ENCODE measurements around the gene QPCTL. TPM values are rescaled to one million over a fixed set of nuclear protein-coding genes. Genes with fewer than 3 reads are reported as not detected.

The QPCTL gene
- total RNA-seq, 1 donor from 2014 or later = 2.6 TPM

DNA sequence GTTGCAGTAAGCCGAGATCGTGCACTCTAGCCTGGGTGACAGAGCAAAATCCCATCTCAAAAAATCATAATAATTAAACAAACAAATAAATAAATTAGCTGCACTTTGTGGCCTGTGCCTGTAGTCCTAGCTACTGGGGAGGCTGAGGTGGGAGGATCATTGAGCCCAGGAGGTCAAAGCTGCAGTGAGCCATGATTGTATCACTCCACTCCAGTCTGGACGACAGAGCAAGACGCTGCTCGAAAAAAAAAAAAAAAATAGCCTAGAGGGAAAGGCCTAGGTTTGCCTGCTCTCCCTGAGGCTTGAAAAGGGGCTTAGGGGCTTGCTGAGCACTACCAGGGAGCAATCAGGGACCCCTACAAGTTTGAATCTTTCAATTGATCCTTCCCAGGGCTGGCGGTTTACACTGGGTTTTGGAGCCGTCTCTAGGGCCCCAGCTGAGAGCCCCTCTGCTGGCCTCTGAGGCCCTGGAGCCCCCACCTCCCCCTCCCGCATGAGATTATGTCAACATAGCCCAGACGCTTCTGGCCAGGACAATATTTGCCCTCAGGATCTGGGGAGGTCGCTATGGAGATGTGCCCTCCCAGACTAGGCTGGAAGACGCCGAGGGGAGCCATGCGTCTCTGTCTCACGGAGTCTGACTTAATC lies 34.8 kb upstream of the QPCTL start:
- Mint-ChIP-seq H3K9me3 (ENCODE audit: unreplicated experiment) (peaks cover 2% of the 10 kb centered on the region), H3K27ac (ENCODE audit: unreplicated experiment) (no peak overlapping the region), H3K36me3 (ENCODE audit: unreplicated experiment) (no peaks in the 10 kb centered on the region), H3K4me3 (ENCODE audit: unreplicated experiment) (no peak overlapping the region), H3K27me3 (ENCODE audit: unreplicated experiment) (peaks cover 7% of the 10 kb centered on the region), H3K4me1 (ENCODE audit: low read depth, unreplicated experiment) (peaks cover 8% of the 10 kb centered on the region)
- DNase-seq = peak; percentile 43
- TF ChIP-seq, protein P1, sequence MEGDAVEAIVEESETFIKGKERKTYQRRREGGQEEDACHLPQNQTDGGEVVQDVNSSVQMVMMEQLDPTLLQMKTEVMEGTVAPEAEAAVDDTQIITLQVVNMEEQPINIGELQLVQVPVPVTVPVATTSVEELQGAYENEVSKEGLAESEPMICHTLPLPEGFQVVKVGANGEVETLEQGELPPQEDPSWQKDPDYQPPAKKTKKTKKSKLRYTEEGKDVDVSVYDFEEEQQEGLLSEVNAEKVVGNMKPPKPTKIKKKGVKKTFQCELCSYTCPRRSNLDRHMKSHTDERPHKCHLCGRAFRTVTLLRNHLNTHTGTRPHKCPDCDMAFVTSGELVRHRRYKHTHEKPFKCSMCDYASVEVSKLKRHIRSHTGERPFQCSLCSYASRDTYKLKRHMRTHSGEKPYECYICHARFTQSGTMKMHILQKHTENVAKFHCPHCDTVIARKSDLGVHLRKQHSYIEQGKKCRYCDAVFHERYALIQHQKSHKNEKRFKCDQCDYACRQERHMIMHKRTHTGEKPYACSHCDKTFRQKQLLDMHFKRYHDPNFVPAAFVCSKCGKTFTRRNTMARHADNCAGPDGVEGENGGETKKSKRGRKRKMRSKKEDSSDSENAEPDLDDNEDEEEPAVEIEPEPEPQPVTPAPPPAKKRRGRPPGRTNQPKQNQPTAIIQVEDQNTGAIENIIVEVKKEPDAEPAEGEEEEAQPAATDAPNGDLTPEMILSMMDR (IDR thresholded peaks at IDR 0.05; ENCODE audit: partially characterized antibody, unreplicated experiment) = no peak

DNA sequence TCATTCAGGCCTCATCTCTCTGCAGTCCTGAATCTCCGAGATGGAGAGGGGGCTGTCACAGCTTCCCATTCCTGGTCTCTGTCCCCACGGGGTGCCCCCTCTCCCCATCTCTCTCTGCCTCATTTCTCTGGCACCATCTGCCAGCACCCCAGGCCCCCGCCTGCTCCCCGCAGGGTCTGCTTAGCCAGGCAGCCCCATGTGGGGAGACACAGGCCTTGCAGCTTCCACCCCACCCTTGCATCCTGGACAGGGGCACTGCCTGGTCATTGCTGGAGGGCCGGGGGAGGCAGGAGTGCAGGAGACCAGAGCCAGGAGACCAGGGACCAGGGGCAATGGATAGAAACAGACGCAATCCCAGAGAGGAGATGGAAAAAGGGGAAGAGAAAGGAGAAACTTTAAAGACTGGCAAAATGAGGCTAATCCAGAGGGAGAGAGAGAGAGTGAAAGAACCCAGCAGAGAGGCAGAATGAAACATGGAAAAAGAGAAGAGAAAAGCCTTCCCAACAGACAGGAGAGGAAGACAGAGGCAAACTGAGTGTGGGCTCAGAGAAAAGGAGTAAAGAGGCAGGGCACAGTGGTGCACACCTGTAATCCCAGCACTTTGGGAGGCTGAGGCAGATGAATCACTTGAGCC lies 33.3 kb upstream of the QPCTL start:
- Mint-ChIP-seq H3K27ac (ENCODE audit: unreplicated experiment) (peak overlapping the region; percentile 4), H3K4me3 (ENCODE audit: unreplicated experiment) (peak overlapping the region; percentile 7), H3K9me3 (ENCODE audit: unreplicated experiment) (no peaks in the 10 kb centered on the region), H3K36me3 (ENCODE audit: unreplicated experiment) (no peaks in the 10 kb centered on the region), H3K27me3 (ENCODE audit: unreplicated experiment) (peaks cover 4% of the 10 kb centered on the region), H3K4me1 (ENCODE audit: low read depth, unreplicated experiment) (peaks cover under 1% of the 10 kb centered on the region)
- no peak for DNase-seq
- TF ChIP-seq, protein P1 (IDR thresholded peaks at IDR 0.05; ENCODE audit: partially characterized antibody, unreplicated experiment) = no peak

- Mint-ChIP-seq H3K27ac (ENCODE audit: unreplicated experiment) (no peak overlapping the region), H3K4me1 (ENCODE audit: low read depth, unreplicated experiment) (peaks cover 7% of the 10 kb centered on the region), H3K27me3 (ENCODE audit: unreplicated experiment) (peaks cover 4% of the 10 kb centered on the region), H3K9me3 (ENCODE audit: unreplicated experiment) (no peaks in the 10 kb centered on the region), H3K36me3 (ENCODE audit: unreplicated experiment) (no peaks in the 10 kb centered on the region), H3K4me3 (ENCODE audit: unreplicated experiment) (no peak overlapping the region)
- DNase-seq = no peak
- TF ChIP-seq, protein P1 (IDR thresholded peaks at IDR 0.05; ENCODE audit: partially characterized antibody, unreplicated experiment) = no peak
These were observed 31.8 kb upstream of the QPCTL start for GRCh38 chr19:45660636-45661035.

GRCh38 chr19:45663800-45664199 lies 28.7 kb upstream of the QPCTL start:
- Mint-ChIP-seq H3K4me1 (ENCODE audit: low read depth, unreplicated experiment) (peaks cover 17% of the 10 kb centered on the region), H3K9me3 (ENCODE audit: unreplicated experiment) (peaks cover 7% of the 10 kb centered on the region), H3K36me3 (ENCODE audit: unreplicated experiment) (no peaks in the 10 kb centered on the region), H3K4me3 (ENCODE audit: unreplicated experiment) (no peak overlapping the region), H3K27me3 (ENCODE audit: unreplicated experiment) (peaks cover 9% of the 10 kb centered on the region), H3K27ac (ENCODE audit: unreplicated experiment) (no peak overlapping the region)
- TF ChIP-seq, protein P1 (IDR thresholded peaks at IDR 0.05; ENCODE audit: partially characterized antibody, unreplicated experiment) = no peak
- no peak for DNase-seq

DNA sequence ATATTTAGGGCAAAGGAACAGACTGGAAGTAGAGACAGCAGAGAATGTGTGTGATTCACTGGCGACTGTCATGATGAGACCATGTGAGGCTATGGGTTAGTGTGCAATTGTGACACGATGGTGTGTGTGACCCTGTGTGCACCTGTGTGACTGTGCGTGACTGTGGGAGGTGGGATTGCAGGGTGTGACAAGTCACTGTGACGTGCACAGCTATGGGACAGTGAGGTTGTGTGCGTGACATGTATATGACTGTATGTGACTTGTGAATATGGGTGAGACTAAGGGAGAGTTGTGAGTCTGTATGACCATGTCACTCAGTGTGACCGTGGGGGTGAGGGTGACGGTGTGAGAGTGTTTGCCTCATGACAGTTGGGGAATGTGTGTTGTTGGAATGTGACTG lies 27.9 kb upstream of the QPCTL start:
- TF ChIP-seq, protein P1 (IDR thresholded peaks at IDR 0.05; ENCODE audit: partially characterized antibody, unreplicated experiment) = no peak
- Mint-ChIP-seq H3K4me1 (ENCODE audit: low read depth, unreplicated experiment) (peaks cover 17% of the 10 kb centered on the region), H3K9me3 (ENCODE audit: unreplicated experiment) (peaks cover 7% of the 10 kb centered on the region), H3K27me3 (ENCODE audit: unreplicated experiment) (peaks cover 13% of the 10 kb centered on the region), H3K27ac (ENCODE audit: unreplicated experiment) (peak overlapping the region; percentile 13), H3K36me3 (ENCODE audit: unreplicated experiment) (no peaks in the 10 kb centered on the region), H3K4me3 (ENCODE audit: unreplicated experiment) (peak overlapping the region; percentile 2)
- DNase-seq = no peak

Measured in glutamatergic neuron (in vitro differentiated cells).